ENCODE measurements around the gene TROAP.
A peak's percentile ranks its signal among the peaks of the same experiment; 100 is the strongest.

Gene TROAP

GRCh38 chr12:49334226-49334625 lies 11.2 kb downstream of the TROAP start:
- no peak overlapping the region for H3K4me3 ChIP-seq (ENCODE audit: low read depth, low read length)
- TF ChIP-seq POLR2A (IDR thresholded peaks at IDR 0.05; ENCODE audit: extremely low read depth, insufficient read length), result no peak
- no peak for TF ChIP-seq MYC (IDR thresholded peaks at IDR 0.05; ENCODE audit: low read depth, low read length)
- TF ChIP-seq CTCF (IDR thresholded peaks at IDR 0.05; ENCODE audit: low read depth, low read length), result no peak
- TF ChIP-seq MAX (IDR thresholded peaks at IDR 0.05; ENCODE audit: low read depth, low read length), result no peak
- no peak for DNase-seq (ENCODE audit: low read depth)

GRCh38 chr12:49334681-49335080 lies 11.6 kb downstream of the TROAP start:
- H3K4me3 ChIP-seq (ENCODE audit: low read depth, low read length), result no peak overlapping the region
- TF ChIP-seq CTCF (IDR thresholded peaks at IDR 0.05; ENCODE audit: low read depth, low read length), result no peak
- TF ChIP-seq MYC (IDR thresholded peaks at IDR 0.05; ENCODE audit: low read depth, low read length), result no peak
- no peak for TF ChIP-seq POLR2A (IDR thresholded peaks at IDR 0.05; ENCODE audit: extremely low read depth, insufficient read length)
- TF ChIP-seq MAX (IDR thresholded peaks at IDR 0.05; ENCODE audit: low read depth, low read length), result no peak
- DNase-seq (ENCODE audit: low read depth), result no peak

GRCh38 chr12:49335118-49335954 lies 12.3 kb downstream of the TROAP start:
- TF ChIP-seq MAX (IDR thresholded peaks at IDR 0.05; ENCODE audit: low read depth, low read length), result no peak
- no peak for TF ChIP-seq MYC (IDR thresholded peaks at IDR 0.05; ENCODE audit: low read depth, low read length)
- TF ChIP-seq CTCF (IDR thresholded peaks at IDR 0.05; ENCODE audit: low read depth, low read length), result no peak
- no peak for TF ChIP-seq POLR2A (IDR thresholded peaks at IDR 0.05; ENCODE audit: extremely low read depth, insufficient read length)
- no peak for DNase-seq (ENCODE audit: low read depth)
- no peak overlapping the region for H3K4me3 ChIP-seq (ENCODE audit: low read depth, low read length)

GRCh38 chr12:49335955-49336644 lies 13.0 kb downstream of the TROAP start:
- TF ChIP-seq MYC (IDR thresholded peaks at IDR 0.05; ENCODE audit: low read depth, low read length) (no peak), POLR2A (IDR thresholded peaks at IDR 0.05; ENCODE audit: extremely low read depth, insufficient read length) (no peak), CTCF (IDR thresholded peaks at IDR 0.05; ENCODE audit: low read depth, low read length) (no peak), MAX (IDR thresholded peaks at IDR 0.05; ENCODE audit: low read depth, low read length) (no peak)
- DNase-seq (ENCODE audit: low read depth), result no peak
- no peak overlapping the region for H3K4me3 ChIP-seq (ENCODE audit: low read depth, low read length)

GRCh38 chr12:49336645-49337584 lies 13.9 kb downstream of the TROAP start, which contains the start of gene C1QL4:
Gene C1QL4 (minus strand): TSS chr12:49337188. CDS start chr12:49336477, 711 bp downstream.
- peak; percentile 86 for TF ChIP-seq CTCF (IDR thresholded peaks at IDR 0.05; ENCODE audit: low read depth, low read length)
- TF ChIP-seq MAX (IDR thresholded peaks at IDR 0.05; ENCODE audit: low read depth, low read length), result no peak
- DNase-seq (ENCODE audit: low read depth), result peak; percentile 86
- peak within 1 kb of the TSS; percentile 4 for H3K4me3 ChIP-seq (ENCODE audit: low read depth, low read length)

Data from NB4 (cell line).